H9 (cell line): ENCODE results near the gene L1TD1. TPM values are rescaled to one million over a fixed set of nuclear protein-coding genes. Genes with fewer than 3 reads are reported as not detected.
"Not testable (repeated sequence)": the region's sequence is repeated elsewhere in the genome, so short reads cannot be mapped to it uniquely, and the experiment has no call there.

Experiments used
- DNase-seq: peaks from one replicate; pipeline ENCODE4 v3.0.0-alpha.2; 2017
- H2AFZ ChIP-seq: one replicate; pipeline ENCODE4 v1.6.1; 2013; ENCODE audit warnings: mild to moderate bottlenecking, low read length, control low read depth, moderate library complexity
- H2AK5ac ChIP-seq: 2 replicates; pipeline ENCODE4 v1.6.1; 2013; ENCODE audit warnings: low read length, control low read depth, mixed read lengths; ENCODE audit not compliant: insufficient read length
- H2BK120ac ChIP-seq: one replicate; pipeline ENCODE4 v1.6.1; 2013; ENCODE audit warnings: low read depth, mild to moderate bottlenecking, low read length, control low read depth, inconsistent platforms; ENCODE audit not compliant: poor library complexity, severe bottlenecking
- H2BK12ac ChIP-seq: 2 replicates; pipeline ENCODE4 v1.6.1; 2013; ENCODE audit warnings: low read length, control low read depth, mixed read lengths, low read depth; ENCODE audit not compliant: insufficient read length
- H2BK15ac ChIP-seq: 2 replicates; pipeline ENCODE4 v1.6.1; 2013; ENCODE audit warnings: low read depth, low read length, control low read depth
- H2BK20ac ChIP-seq: one replicate; pipeline ENCODE4 v1.6.1; 2013; ENCODE audit warnings: low read depth, mild to moderate bottlenecking, low read length, control low read depth, inconsistent platforms; ENCODE audit not compliant: poor library complexity, severe bottlenecking
- H2BK5ac ChIP-seq: 2 replicates; pipeline ENCODE4 v1.6.1; 2013; ENCODE audit warnings: low read length, control low read depth, mixed read lengths; ENCODE audit not compliant: insufficient read length
- H3K14ac ChIP-seq: 2 replicates; pipeline ENCODE4 v1.6.1; 2013; ENCODE audit warnings: low read length, control low read depth; ENCODE audit not compliant: insufficient read depth
- H3K18ac ChIP-seq: 2 replicates; pipeline ENCODE4 v1.6.1; 2013; ENCODE audit warnings: low read depth, mild to moderate bottlenecking, mixed read lengths, low read length, control low read depth; ENCODE audit not compliant: insufficient read length
- H3K23ac ChIP-seq: 2 replicates; pipeline ENCODE4 v1.6.1; 2013; ENCODE audit warnings: low read length, control low read depth, mixed read lengths, low read depth; ENCODE audit not compliant: insufficient read length
- H3K23me2 ChIP-seq: 2 replicates; pipeline ENCODE4 v1.6.1; 2013; ENCODE audit warnings: low read depth, mild to moderate bottlenecking, mixed read lengths, low read length, control low read depth; ENCODE audit not compliant: insufficient read length, poor library complexity, severe bottlenecking
- H3K27ac ChIP-seq: 2 replicates; pipeline ENCODE4 v1.5.1; 2013; ENCODE audit warnings: low read length, control low read depth, mixed read lengths, low read depth; ENCODE audit not compliant: insufficient read length
- H3K27me3 ChIP-seq: 2 replicates; pipeline ENCODE4 v1.6.1; 2013; ENCODE audit warnings: low read length, control low read depth, inconsistent platforms; ENCODE audit not compliant: insufficient read depth
- H3K4ac ChIP-seq: 2 replicates; pipeline ENCODE4 v1.6.1; 2013; ENCODE audit warnings: low read depth, mild to moderate bottlenecking, control low read depth, inconsistent platforms, low read length, moderate library complexity
- H3K4me1 ChIP-seq: 2 replicates; pipeline ENCODE4 v1.6.1; 2013; ENCODE audit warnings: low read length, control low read depth, inconsistent platforms; ENCODE audit not compliant: insufficient read depth
- H3K4me2 ChIP-seq: 2 replicates; pipeline ENCODE4 v1.6.1; 2013; ENCODE audit warnings: low read length, control low read depth, mixed read lengths; ENCODE audit not compliant: insufficient read length, insufficient read depth
- H3K56ac ChIP-seq: 2 replicates; pipeline ENCODE4 v1.6.1; 2013; ENCODE audit warnings: low read depth, mild to moderate bottlenecking, mixed read lengths, low read length, control low read depth; ENCODE audit not compliant: insufficient read length
- H3K79me1 ChIP-seq: 2 replicates; pipeline ENCODE4 v1.6.1; 2013; ENCODE audit warnings: low read depth, mild to moderate bottlenecking, moderate library complexity, low read length, control low read depth, inconsistent platforms; ENCODE audit not compliant: insufficient read depth, poor library complexity, severe bottlenecking
- H3K79me2 ChIP-seq: 2 replicates; pipeline ENCODE4 v1.6.1; 2013; ENCODE audit warnings: low read length, control low read depth, inconsistent platforms; ENCODE audit not compliant: insufficient read depth
- H3K9ac ChIP-seq: 2 replicates; pipeline ENCODE4 v1.6.1; 2013; ENCODE audit warnings: low read length, control low read depth, mixed read lengths; ENCODE audit not compliant: insufficient read length; ENCODE audit errors: extremely low read depth
- H3K9me3 ChIP-seq: one replicate; pipeline ENCODE4 v1.6.1; 2013; ENCODE audit warnings: low read depth, low read length, inconsistent platforms; ENCODE audit not compliant: control insufficient read depth
- H3T11ph ChIP-seq: one replicate; pipeline ENCODE4 v1.6.1; 2013; ENCODE audit warnings: mild to moderate bottlenecking, low read length, control low read depth, inconsistent platforms
- H4K20me1 ChIP-seq: one replicate; pipeline ENCODE4 v1.6.1; 2013; ENCODE audit not compliant: control insufficient read depth, insufficient read length, insufficient read depth
- H4K5ac ChIP-seq: 2 replicates; pipeline ENCODE4 v1.6.1; 2013; ENCODE audit warnings: low read depth, mild to moderate bottlenecking, mixed read lengths, low read length, control low read depth; ENCODE audit not compliant: insufficient read length
- H4K8ac ChIP-seq: replicated peaks from 2 replicates; pipeline ENCODE4 v1.6.1; 2013; ENCODE audit warnings: low read length, control low read depth, mixed read lengths, low read depth; ENCODE audit not compliant: insufficient read length
- H4K91ac ChIP-seq: 2 replicates; pipeline ENCODE4 v1.6.1; 2013; ENCODE audit warnings: low read depth, mild to moderate bottlenecking, moderate library complexity, mixed read lengths, low read length, control low read depth; ENCODE audit not compliant: insufficient read length
- H3K27ac Mint-ChIP-seq, 3 experiments: 2 replicates in 2 of 3; 3 replicates in 1 of 3; pipeline ENCODE4 v1.8.0; 2020 to 2021; ENCODE audit warnings: mixed read lengths in 3 of 3, mild to moderate bottlenecking in 1 of 3, moderate library complexity in 1 of 3
- H3K27me3 Mint-ChIP-seq: 2 replicates; pipeline ENCODE4 v1.8.0; 2021; ENCODE audit warnings: low read depth, mild to moderate bottlenecking, moderate library complexity, mixed read lengths
- H3K36me3 Mint-ChIP-seq, 3 experiments: 2 replicates in 2 of 3; 3 replicates in 1 of 3; pipeline ENCODE4 v1.8.0; 2020 to 2021; ENCODE audit warnings: low read depth in 3 of 3, mixed read lengths in 3 of 3; ENCODE audit not compliant: insufficient read depth in 1 of 3
- H3K4me1 Mint-ChIP-seq, 2 experiments: 2 replicates each; pipeline ENCODE4 v1.8.0; 2020; ENCODE audit warnings: mixed read lengths in 2 of 2
- H3K4me3 Mint-ChIP-seq, 2 experiments: 2 replicates in 1 of 2; 3 replicates in 1 of 2; pipeline ENCODE4 v1.8.0; 2020 to 2021; ENCODE audit warnings: mild to moderate bottlenecking in 2 of 2, mixed read lengths in 2 of 2, moderate library complexity in 1 of 2
- H3K9me3 Mint-ChIP-seq, 2 experiments: 2 replicates in 1 of 2; 3 replicates in 1 of 2; pipeline ENCODE4 v1.8.0; 2020; ENCODE audit warnings: mild to moderate bottlenecking in 2 of 2, mixed read lengths in 2 of 2, moderate library complexity in 1 of 2
- CTCF ChIP-seq: fragments of 200-600 bp; sonication (generic); conservative IDR thresholded peaks from 3 replicates; pipeline ENCODE4 v1.8.0; 2021; ENCODE audit warnings: antibody characterized with exemption, mild to moderate bottlenecking
- whole genome bisulfite sequencing: extraction: QIAGEN DNeasy Blood & Tissue Kit; methylation state at CpG from one replicate; pipeline ENCODE4 v1.1.7; 2013; ENCODE audit warnings: missing lambda C conversion rate, low lambda C conversion rate, mixed read lengths; ENCODE audit not compliant: insufficient read length; ENCODE audit errors: extremely low coverage; 5-methylcytosine and 5-hydroxymethylcytosine counted together
- total RNA-seq: library from RNA; stranded (reverse); gene quantifications from 2 replicates; pipeline ENCODE4 v1.2.1, GENCODE V29; 2021

L1TD1 gene
- total RNA-seq, 1 experiment from 2014 or later, result 422 TPM

GRCh38 chr1:62181532-62181931 is 13.1 kb upstream of the L1TD1 start:
- H2BK20ac ChIP-seq, result no peak overlapping the region

GRCh38 chr1:62182157-62182556 is 12.5 kb upstream of the L1TD1 start:
- H3K4me1 Mint-ChIP-seq, result peaks cover 70 to 74% of the 10 kb centered on the region in 2 experiments
- Histone ChIP-seq H3K4me1 (peaks cover 16% of the 10 kb centered on the region; the same call in 1 of the 2 replicates), H3T11ph (peak overlapping the region; percentile 22), H3K27ac (peak overlapping the region; percentile 53), H3K4me2 (peak overlapping the region; percentile 57), H3K9ac (peak overlapping the region; percentile 14)
- H3K9me3 ChIP-seq, H2BK12ac ChIP-seq, H4K5ac ChIP-seq, H3K4ac ChIP-seq, H3K79me2 ChIP-seq, H3K18ac ChIP-seq, DNase-seq, H3K23ac ChIP-seq, H4K20me1 ChIP-seq, H2AK5ac ChIP-seq, H2AFZ ChIP-seq, H3K23me2 ChIP-seq, H4K91ac ChIP-seq, H2BK5ac ChIP-seq, H2BK120ac ChIP-seq, H3K9me3 Mint-ChIP-seq, H2BK20ac ChIP-seq, H4K8ac ChIP-seq, H3K27me3 ChIP-seq, H3K14ac ChIP-seq, H3K27me3 Mint-ChIP-seq, H2BK15ac ChIP-seq, H3K36me3 Mint-ChIP-seq, H3K79me1 ChIP-seq, H3K56ac ChIP-seq: not testable (repeated sequence)
- peak overlapping the region; percentile 97 to 99 (median 98) for H3K27ac Mint-ChIP-seq
- no CpG with 5 or more reads among the region's 8 CpGs for WGBS
- H3K4me3 Mint-ChIP-seq, result peak overlapping the region; percentile 50 to 71; a peak in 4 of 5 replicates

More at GRCh38 chr1:62181532-62181931, 13.1 kb upstream of the L1TD1 start:
- H2BK12ac ChIP-seq, result no peak overlapping the region
- H2AFZ ChIP-seq, result no peak overlapping the region
- Mint-ChIP-seq H3K27me3 (no peaks in the 10 kb centered on the region), H3K4me3 (peak overlapping the region; percentile 50 to 71), H3K27ac (peak overlapping the region; percentile 97 to 99 (median 98)), H3K36me3 (no peaks in the 10 kb centered on the region), H3K4me1 (peaks cover 76 to 79% of the 10 kb centered on the region in 2 experiments), H3K9me3 (no peaks in the 10 kb centered on the region)
- no peak overlapping the region for H2BK120ac ChIP-seq
- H3K4ac ChIP-seq, result no peak overlapping the region
- H3K79me1 ChIP-seq, result no peaks in the 10 kb centered on the region
- no CpG with 5 or more reads among the region's 7 CpGs for WGBS
- H4K91ac ChIP-seq, result no peak overlapping the region
- H4K8ac ChIP-seq, result no peak overlapping the region
- H4K5ac ChIP-seq, result no peak overlapping the region
- peak overlapping the region; percentile 53 for H3K27ac ChIP-seq
- no peak overlapping the region for H2BK15ac ChIP-seq
- H2AK5ac ChIP-seq, result no peak overlapping the region
- peaks cover 16% of the 10 kb centered on the region; the same call in 1 of the 2 replicates for H3K4me1 ChIP-seq
- H3K79me2 ChIP-seq, result no peaks in the 10 kb centered on the region
- no peak overlapping the region for H3K56ac ChIP-seq
- TF ChIP-seq CTCF, result no peak
- H2BK5ac ChIP-seq, result no peak overlapping the region
- no peak overlapping the region for H3K18ac ChIP-seq
- H3K27me3 ChIP-seq, result no peaks in the 10 kb centered on the region
- peak overlapping the region; percentile 57 for H3K4me2 ChIP-seq
- no peaks in the 10 kb centered on the region for H4K20me1 ChIP-seq
- no peaks in the 10 kb centered on the region for H3K9me3 ChIP-seq
- no peak overlapping the region for H3K14ac ChIP-seq
- H3K23ac ChIP-seq, result no peak overlapping the region
- no peak overlapping the region for H3K9ac ChIP-seq
- no peaks in the 10 kb centered on the region for H3K23me2 ChIP-seq
- no peak overlapping the region for H3T11ph ChIP-seq
- peak; percentile 66 for DNase-seq
